Liver (tissue), 9 donors: ENCODE data around the gene DLGAP4. TPM values are rescaled to one million over a fixed set of nuclear protein-coding genes. Genes with fewer than 3 reads are reported as not detected.
A peak's percentile ranks its signal among the peaks of the same experiment; 100 is the strongest.

ENCODE experiments used
- DNase-seq: peaks from one replicate; pipeline ENCODE4 v3.0.0-alpha.2; 2017; ENCODE audit warnings: low spot score
- H3K27ac ChIP-seq, 2 donors: one replicate each; pipeline ENCODE4 v1.7.0; 2013; ENCODE audit warnings: inconsistent platforms in 2 of 2, low read length in 2 of 2, control low read depth in 1 of 2, low read depth in 1 of 2, mild to moderate bottlenecking in 1 of 2
- H3K27me3 ChIP-seq, 4 donors: one replicate each; pipeline versions ENCODE4 v1.6.1 to v1.7.0; 2013; ENCODE audit warnings: low read length in 3 of 4, inconsistent platforms in 1 of 4, mild to moderate bottlenecking in 1 of 4, moderate library complexity in 1 of 4; ENCODE audit not compliant: control insufficient read depth in 4 of 4, insufficient read depth in 4 of 4
- H3K36me3 ChIP-seq, 4 donors: one replicate each; pipeline versions ENCODE4 v1.6.1 to v1.7.0; 2013; ENCODE audit warnings: low read length in 3 of 4, mild to moderate bottlenecking in 3 of 4, low read depth in 1 of 4, moderate library complexity in 1 of 4; ENCODE audit not compliant: control insufficient read depth in 4 of 4, insufficient read depth in 3 of 4
- H3K4me1 ChIP-seq, 4 donors: one replicate each; pipeline versions ENCODE4 v1.6.1 to v1.7.0; 2013; ENCODE audit warnings: low read length in 3 of 4, mild to moderate bottlenecking in 3 of 4, moderate library complexity in 1 of 4; ENCODE audit not compliant: control insufficient read depth in 4 of 4, insufficient read depth in 4 of 4
- H3K4me3 ChIP-seq, 3 donors: one replicate each; pipeline versions ENCODE4 v1.6.1 to v1.7.0; 2013; ENCODE audit warnings: low read length in 3 of 3, control low read depth in 1 of 3, low read depth in 1 of 3, mild to moderate bottlenecking in 1 of 3
- H3K9ac ChIP-seq, 2 donors: one replicate each; pipeline ENCODE4 v1.7.0; 2013; ENCODE audit warnings: low read length in 2 of 2, mild to moderate bottlenecking in 2 of 2, moderate library complexity in 2 of 2, control low read depth in 1 of 2, low read depth in 1 of 2
- H3K9me3 ChIP-seq, 4 donors: one replicate each; pipeline versions ENCODE4 v1.6.1 to v1.7.0; 2013; ENCODE audit warnings: low read length in 3 of 4; ENCODE audit not compliant: control insufficient read depth in 4 of 4
- CTCF ChIP-seq: fragments of 150-350 bp; IDR thresholded peaks from 2 replicates; pipeline ENCODE4 v1.5.1; 2017; ENCODE audit warnings: improper control_type of control experiment, low read depth, low read length; ENCODE audit not compliant: missing input control
- FOXA1 ChIP-seq: IDR thresholded peaks from 2 replicates; pipeline ENCODE4 v1.6.1; 2016; ENCODE audit warnings: antibody characterized with exemption
- FOXA2 ChIP-seq: IDR thresholded peaks from 2 replicates; pipeline ENCODE4 v1.6.1; 2016; ENCODE audit warnings: antibody characterized with exemption
- GABPA ChIP-seq, 2 donors: IDR thresholded peaks in 1 of 2; conservative IDR thresholded peaks in 1 of 2; 2 replicates each; pipeline ENCODE4 v1.6.1; 2016; ENCODE audit warnings: antibody characterized with exemption in 2 of 2, mild to moderate bottlenecking in 1 of 2, moderate library complexity in 1 of 2
- HNF4A ChIP-seq, 2 donors: conservative IDR thresholded peaks; 2 replicates each; pipeline ENCODE4 v1.6.1; 2016; ENCODE audit warnings: antibody characterized with exemption in 2 of 2, mild to moderate bottlenecking in 2 of 2
- JUND ChIP-seq, 2 donors: IDR thresholded peaks; 2 replicates each; pipeline ENCODE4 v1.6.1; 2016; ENCODE audit warnings: antibody characterized with exemption in 2 of 2
- MAX ChIP-seq: IDR thresholded peaks from 2 replicates; pipeline ENCODE4 v1.6.1; 2016; ENCODE audit warnings: antibody characterized with exemption
- NR2F2 ChIP-seq: IDR thresholded peaks from 2 replicates; pipeline ENCODE4 v1.6.1; 2016; ENCODE audit warnings: antibody characterized with exemption
- RAD21 ChIP-seq, 2 donors: IDR thresholded peaks; 2 replicates each; pipeline ENCODE4 v1.6.1; 2016; ENCODE audit warnings: antibody characterized with exemption in 2 of 2, mild to moderate bottlenecking in 2 of 2
- REST ChIP-seq: IDR thresholded peaks from 2 replicates; pipeline ENCODE4 v1.6.1; 2016; ENCODE audit warnings: antibody characterized with exemption, mild to moderate bottlenecking
- RXRA ChIP-seq, 2 donors: IDR thresholded peaks; 2 replicates each; pipeline ENCODE4 v1.6.1; 2017 to 2018; ENCODE audit warnings: antibody characterized with exemption in 2 of 2, mild to moderate bottlenecking in 1 of 2
- SP1 ChIP-seq: IDR thresholded peaks from 2 replicates; pipeline ENCODE4 v1.6.1; 2018; ENCODE audit warnings: antibody characterized with exemption, mild to moderate bottlenecking
- TAF1 ChIP-seq: conservative IDR thresholded peaks from 2 replicates; pipeline ENCODE4 v1.6.1; 2016; ENCODE audit warnings: antibody characterized with exemption, mild to moderate bottlenecking
- YY1 ChIP-seq: IDR thresholded peaks from 2 replicates; pipeline ENCODE4 v1.6.1; 2016; ENCODE audit warnings: antibody characterized with exemption, mild to moderate bottlenecking
- ZBTB33 ChIP-seq: IDR thresholded peaks from 2 replicates; pipeline ENCODE4 v1.6.1; 2016; ENCODE audit warnings: antibody characterized with exemption
- WGBS: extraction: QIAGEN DNeasy Blood & Tissue Kit; methylation state at CpG from one replicate; pipeline ENCODE4 v1.1.7; 2013; 5-methylcytosine and 5-hydroxymethylcytosine counted together
- polyA plus RNA-seq, 2 donors: library from polyadenylated mRNA; stranded (reverse) in 1 of 2; unstranded in 1 of 2; fragments of 200-250 nt in 1 of 2; fragments of >200 nt in 1 of 2; fragmentation: Nextera tagmentation in 1 of 2; extraction: Ambion mirVana in 1 of 2; gene quantifications; one replicate each; pipeline versions ENCODE4 v1.2.1 to v1.2.3, GENCODE V29; 2013 to 2015
- total RNA-seq, 2 donors: library from RNA; depleted of rRNA; stranded (reverse); fragments of >200 nt; gene quantifications; one replicate each; pipeline ENCODE4 v1.2.3, GENCODE V29; 2014
- donor health status: healthy.
- donor health status: healthy.
- donor health status: healthy.
- donor health status: healthy.
- donor health status: healthy.

The DLGAP4 gene
- total and polyA plus RNA-seq, 4 donors = 2.9 to 18.7 (median 11.2) TPM

- Histone ChIP-seq H3K36me3 (no peaks in the 10 kb centered on the region), H3K4me1 (peaks cover 2 to 33% (median 22%) of the 10 kb centered on the region in 4 donors), H3K4me3 (peak overlapping the region in 2 of 3 donors; percentile 33 to 69), H3K27me3 (no peaks in the 10 kb centered on the region), H3K27ac (peak overlapping the region; percentile 85 to 86), H3K9ac (peak overlapping the region; percentile 17 to 55), H3K9me3 (no peaks in the 10 kb centered on the region)
- peak; percentile 91 for DNase-seq
- TF ChIP-seq MAX (peak; percentile 91), CTCF (no peak), REST (peak; percentile 80), SP1 (peak; percentile 55), HNF4A (conservative IDR thresholded peaks at IDR 0.05) (peak in 1 of 2 donors; percentile 20), JUND (IDR thresholded peaks at IDR 0.05) (no peak), RAD21 (IDR thresholded peaks at IDR 0.05) (no peak), FOXA2 (no peak), GABPA (IDR thresholded peaks at IDR 0.05 in 1 of 2, conservative IDR thresholded peaks at IDR 0.05 in 1 of 2) (no peak), NR2F2 (peak; percentile 36), YY1 (peak; percentile 36), ZBTB33 (no peak), RXRA (IDR thresholded peaks at IDR 0.05) (peak; percentile 47 to 65), TAF1 (no peak), FOXA1 (no peak)
- 8% methylated on average over 95 of the region's 96 CpGs for WGBS
Observed at GRCh38 chr20:36460648-36461599, 154.8 kb downstream of the DLGAP4 start.
